Measurements from ENCODE around the gene ZNF609. TPM values are rescaled to one million over a fixed set of nuclear protein-coding genes. Genes with fewer than 3 reads are reported as not detected.
"Not testable (repeated sequence)": the region's sequence is repeated elsewhere in the genome, so short reads cannot be mapped to it uniquely, and the experiment has no call there.

ZNF609 gene
- total and polyA plus RNA-seq, 3 donors from 2014 or later = 48.7 to 75.8 (median 60.5) TPM

DNA sequence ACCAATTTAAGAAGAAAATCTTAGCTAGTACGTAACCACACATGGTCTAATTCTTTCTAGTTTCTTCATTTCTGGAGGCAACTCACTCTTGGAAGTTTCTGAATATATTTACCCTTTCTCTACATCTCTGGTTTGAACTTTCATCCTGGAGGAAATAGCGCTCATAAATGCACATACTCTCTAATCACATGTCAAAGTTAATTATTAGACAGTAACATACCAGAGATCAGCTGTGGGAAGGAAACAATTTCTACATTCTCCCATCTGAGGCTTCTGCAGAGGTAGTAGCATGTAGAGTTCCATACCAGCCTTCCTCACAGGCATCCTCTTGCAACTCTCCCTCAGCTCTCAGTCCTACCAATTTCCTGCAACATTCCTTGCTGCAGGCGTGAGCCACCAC, 182.5 kb downstream of the ZNF609 start:
- Histone ChIP-seq H3K27me3 (no peaks in the 10 kb centered on the region), H3K27ac (no peak overlapping the region), H3K4me1 (no peaks in the 10 kb centered on the region), H3K9me3 (no peaks in the 10 kb centered on the region), H3K4me3 (no peak overlapping the region), H3K36me3 (ENCODE audit: low read depth, missing control alignments) (no peaks in the 10 kb centered on the region)
- TF ChIP-seq, protein P1, sequence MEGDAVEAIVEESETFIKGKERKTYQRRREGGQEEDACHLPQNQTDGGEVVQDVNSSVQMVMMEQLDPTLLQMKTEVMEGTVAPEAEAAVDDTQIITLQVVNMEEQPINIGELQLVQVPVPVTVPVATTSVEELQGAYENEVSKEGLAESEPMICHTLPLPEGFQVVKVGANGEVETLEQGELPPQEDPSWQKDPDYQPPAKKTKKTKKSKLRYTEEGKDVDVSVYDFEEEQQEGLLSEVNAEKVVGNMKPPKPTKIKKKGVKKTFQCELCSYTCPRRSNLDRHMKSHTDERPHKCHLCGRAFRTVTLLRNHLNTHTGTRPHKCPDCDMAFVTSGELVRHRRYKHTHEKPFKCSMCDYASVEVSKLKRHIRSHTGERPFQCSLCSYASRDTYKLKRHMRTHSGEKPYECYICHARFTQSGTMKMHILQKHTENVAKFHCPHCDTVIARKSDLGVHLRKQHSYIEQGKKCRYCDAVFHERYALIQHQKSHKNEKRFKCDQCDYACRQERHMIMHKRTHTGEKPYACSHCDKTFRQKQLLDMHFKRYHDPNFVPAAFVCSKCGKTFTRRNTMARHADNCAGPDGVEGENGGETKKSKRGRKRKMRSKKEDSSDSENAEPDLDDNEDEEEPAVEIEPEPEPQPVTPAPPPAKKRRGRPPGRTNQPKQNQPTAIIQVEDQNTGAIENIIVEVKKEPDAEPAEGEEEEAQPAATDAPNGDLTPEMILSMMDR (IDR thresholded peaks at IDR 0.05) = no peak
- no peak for TF ChIP-seq POLR2A (IDR thresholded peaks at IDR 0.05)
- intact Hi-C loops (cut with DNase I; ENCODE audit: low total_unique reads) = no loop called here
- no peak for DNase-seq
- WGBS, 2 donors = 93 to 98% methylated on average over 3 of the region's 3 CpGs

DNA sequence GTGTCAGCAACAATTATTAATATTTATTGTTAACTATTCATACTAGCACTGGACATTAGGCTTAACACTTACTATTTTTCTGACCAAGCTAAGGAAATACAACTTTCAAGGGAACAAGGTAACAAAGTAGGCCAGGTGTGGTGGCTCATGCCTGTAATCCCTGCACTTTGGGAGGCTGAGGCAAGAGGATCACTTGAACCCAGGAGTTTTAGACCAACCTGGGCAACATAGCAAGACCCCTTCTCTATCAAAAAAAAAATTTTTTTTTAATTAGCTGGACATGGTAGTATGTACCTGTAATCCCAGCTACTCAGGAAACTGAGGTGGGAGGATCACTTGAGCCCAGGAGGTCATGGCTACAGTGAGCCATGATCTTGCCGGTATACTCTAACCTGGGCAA, 183.3 kb downstream of the ZNF609 start:
- TF ChIP-seq POLR2A (IDR thresholded peaks at IDR 0.05) = no peak
- TF ChIP-seq, protein P1 (IDR thresholded peaks at IDR 0.05) = no peak
- intact Hi-C loops (cut with DNase I; ENCODE audit: low total_unique reads) = no loop called here
- 96 to 97% methylated on average over 1 of the region's 1 CpG for whole genome bisulfite sequencing, 2 donors
- no peak overlapping the region for H3K4me3 ChIP-seq
- no peak overlapping the region for H3K27ac ChIP-seq
- no peaks in the 10 kb centered on the region for H3K4me1 ChIP-seq
- DNase-seq = no peak
- H3K27me3 ChIP-seq = no peaks in the 10 kb centered on the region
- H3K9me3 ChIP-seq = no peaks in the 10 kb centered on the region
- H3K36me3 ChIP-seq (ENCODE audit: low read depth, missing control alignments) = no peaks in the 10 kb centered on the region

DNA sequence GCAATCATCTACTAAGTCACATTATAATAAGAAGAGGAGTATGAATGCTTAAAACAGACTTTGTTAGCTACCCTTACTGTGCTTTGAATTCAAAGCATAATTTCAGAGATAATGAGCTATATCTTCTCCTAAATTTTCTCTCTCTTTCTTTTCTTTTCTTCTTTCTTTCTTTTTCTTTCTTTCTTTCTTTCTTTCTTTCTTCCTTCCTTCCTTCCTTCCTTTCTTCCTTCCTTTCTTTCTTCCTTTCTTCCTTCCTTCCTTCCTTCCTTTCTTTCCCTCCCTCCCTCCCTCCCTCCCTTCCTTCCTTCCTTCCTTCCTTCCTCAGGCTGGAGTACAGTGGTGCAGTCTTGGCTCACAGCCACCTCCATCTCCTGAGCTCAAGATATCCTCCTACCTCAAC, 184.4 kb downstream of the ZNF609 start:
- intact Hi-C loops (cut with DNase I; ENCODE audit: low total_unique reads); H3K4me3 ChIP-seq; DNase-seq; H3K4me1 ChIP-seq; H3K9me3 ChIP-seq; H3K27me3 ChIP-seq; H3K36me3 ChIP-seq (ENCODE audit: low read depth, missing control alignments); H3K27ac ChIP-seq: not testable (repeated sequence)

DNA sequence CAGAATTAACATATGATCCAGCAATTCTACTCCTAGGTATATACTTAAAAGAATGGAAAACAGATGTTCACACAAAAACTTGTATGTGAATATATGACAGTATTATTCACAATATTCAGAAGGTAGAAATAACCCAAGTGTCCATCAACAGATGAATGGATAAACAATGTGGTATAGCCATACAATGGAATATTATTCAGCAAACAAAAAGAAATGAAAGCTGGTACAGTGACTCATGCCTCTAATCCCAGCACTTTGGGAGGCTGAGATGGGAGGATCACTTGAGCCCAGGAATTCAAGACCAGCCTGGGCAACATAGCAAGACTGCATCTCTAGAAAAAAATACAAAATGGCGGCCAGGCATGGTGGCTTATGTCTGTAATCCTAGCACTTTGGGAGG, 185.6 kb downstream of the ZNF609 start:
- DNase-seq = no peak
- TF ChIP-seq, protein P1 (IDR thresholded peaks at IDR 0.05) = no peak
- no peak for TF ChIP-seq POLR2A (IDR thresholded peaks at IDR 0.05)
- no peak overlapping the region for H3K4me3 ChIP-seq
- no peaks in the 10 kb centered on the region for H3K4me1 ChIP-seq
- no peaks in the 10 kb centered on the region for H3K36me3 ChIP-seq (ENCODE audit: low read depth, missing control alignments)
- H3K9me3 ChIP-seq = no peaks in the 10 kb centered on the region
- intact Hi-C loops (cut with DNase I; ENCODE audit: low total_unique reads) = no loop called here
- WGBS, 2 donors = 100% methylated on average over 1 of the region's 1 CpG
- H3K27me3 ChIP-seq = no peaks in the 10 kb centered on the region
- no peak overlapping the region for H3K27ac ChIP-seq

DNA sequence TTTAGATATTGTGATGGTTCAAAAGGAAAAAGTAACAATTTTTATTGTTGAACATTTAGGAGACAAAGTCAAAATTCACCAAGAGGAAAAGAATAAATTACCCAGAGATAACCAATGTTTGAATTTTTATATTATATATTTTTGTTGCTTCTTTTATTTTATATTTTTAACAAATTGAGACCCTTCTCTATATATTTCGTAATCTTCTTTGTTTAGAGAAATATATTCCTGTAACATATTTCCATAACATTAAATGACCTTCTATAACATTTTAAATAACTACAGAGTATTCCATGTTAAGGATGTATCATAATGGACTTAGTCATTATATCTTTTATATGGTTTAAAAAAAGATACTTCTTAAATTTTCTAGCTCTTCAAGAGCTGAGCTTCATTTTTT, 187.0 kb downstream of the ZNF609 start:
- no peaks in the 10 kb centered on the region for H3K36me3 ChIP-seq (ENCODE audit: low read depth, missing control alignments)
- no peak for TF ChIP-seq POLR2A (IDR thresholded peaks at IDR 0.05)
- TF ChIP-seq, protein P1 (IDR thresholded peaks at IDR 0.05) = no peak
- no peaks in the 10 kb centered on the region for H3K27me3 ChIP-seq
- intact Hi-C loops (cut with DNase I; ENCODE audit: low total_unique reads) = no loop called here
- no peak overlapping the region for H3K27ac ChIP-seq
- no peak overlapping the region for H3K4me3 ChIP-seq
- H3K4me1 ChIP-seq = no peaks in the 10 kb centered on the region
- WGBS, 2 donors = 84 to 98% methylated on average over 1 of the region's 1 CpG
- DNase-seq = no peak
- H3K9me3 ChIP-seq = no peaks in the 10 kb centered on the region
